HG03575 (cell line): ENCODE measurements around the gene L3HYPDH.

Experiments
- ATAC-seq: cut with Tn5 transposase; IDR thresholded peaks from one replicate; pipeline ENCODE4 v1.9.1; 2021; ENCODE audit not compliant: unreplicated experiment, insufficient number of reproducible peaks, low FRiP score; ENCODE audit errors: extremely low read depth

L3HYPDH gene

GRCh38 chr14:59438195-59438647, 46.0 kb downstream of the L3HYPDH start:
- no peak for ATAC-seq

GRCh38 chr14:59435987-59436386, 48.2 kb downstream of the L3HYPDH start:
- no peak for ATAC-seq

GRCh38 chr14:59435101-59435500, 49.1 kb downstream of the L3HYPDH start:
- ATAC-seq = no peak

GRCh38 chr14:59429790-59430189, 54.4 kb downstream of the L3HYPDH start:
- no peak for ATAC-seq

- no peak for ATAC-seq
These were observed 55.6 kb downstream of the L3HYPDH start for GRCh38 chr14:59428581-59429012.

- ATAC-seq = no peak
These were observed 56.3 kb downstream of the L3HYPDH start for GRCh38 chr14:59427653-59428580.

- no peak for ATAC-seq
These were observed 58.8 kb downstream of the L3HYPDH start for GRCh38 chr14:59425322-59425935.

- ATAC-seq = no peak
These were observed 59.7 kb downstream of the L3HYPDH start for GRCh38 chr14:59424341-59425071.
